Fibroblast of skin of left biceps (primary cell): ENCODE results near the gene ST3GAL5.

Source experiments
- DNase-seq, 2 experiments: peaks; one replicate each; pipeline ENCODE4 v3.0.0-alpha.2; 2013; ENCODE audit warnings: low read depth in 2 of 2

ST3GAL5 gene

DNA sequence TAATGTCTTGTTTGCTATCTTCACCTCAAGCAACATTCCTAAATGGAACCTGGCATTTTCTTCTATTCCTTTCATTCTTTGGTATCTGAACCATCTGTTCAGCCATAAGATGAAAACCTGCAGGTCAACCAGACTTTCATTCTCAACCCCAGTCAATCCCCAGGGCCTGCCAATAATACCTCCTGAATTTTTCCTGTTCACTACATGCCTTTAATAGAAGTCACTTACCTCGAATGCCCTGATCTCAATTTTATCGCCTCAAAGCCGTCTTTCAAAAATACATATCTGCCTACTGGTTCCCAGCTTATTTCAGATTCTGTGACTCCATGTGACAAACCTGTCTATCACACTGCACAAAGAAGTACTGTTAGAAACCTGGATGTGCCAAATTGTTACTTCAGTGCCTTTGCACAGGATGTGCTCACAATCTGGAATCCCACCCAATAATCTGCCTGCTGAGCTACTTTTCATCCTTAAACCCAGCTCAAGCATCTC lies 22.6 kb downstream of the ST3GAL5 start:
- no peak for DNase-seq

DNA sequence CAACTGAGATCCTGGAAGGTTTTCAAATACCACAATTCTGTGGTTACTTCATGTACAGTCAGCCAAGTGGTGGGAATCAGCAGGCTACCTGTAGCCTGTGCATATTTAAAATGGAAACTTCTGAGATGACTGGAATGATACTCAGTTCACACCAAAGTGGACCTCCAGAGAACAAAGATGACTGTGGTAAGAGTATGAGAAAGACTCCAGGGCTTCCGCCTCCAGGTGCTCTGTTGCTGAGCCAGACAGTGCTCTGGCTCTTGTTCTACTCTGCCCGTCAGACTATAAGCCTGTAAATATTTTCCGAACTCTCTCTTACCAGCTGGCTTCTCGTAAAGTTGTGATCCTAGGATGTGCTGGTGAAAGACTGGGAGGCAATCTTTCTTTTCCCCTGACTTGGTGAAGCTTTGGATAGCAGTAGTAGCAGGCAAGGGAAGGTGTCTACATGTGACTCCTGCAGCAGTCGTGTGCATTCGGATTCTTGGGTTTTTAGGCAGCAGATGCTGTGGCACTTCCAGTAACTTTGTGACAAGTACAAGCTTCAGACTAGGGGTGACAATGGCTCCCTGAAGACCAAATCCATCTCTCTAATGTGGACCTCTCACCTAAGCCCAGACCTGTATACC lies 23.1 kb downstream of the ST3GAL5 start:
- no peak for DNase-seq

DNA sequence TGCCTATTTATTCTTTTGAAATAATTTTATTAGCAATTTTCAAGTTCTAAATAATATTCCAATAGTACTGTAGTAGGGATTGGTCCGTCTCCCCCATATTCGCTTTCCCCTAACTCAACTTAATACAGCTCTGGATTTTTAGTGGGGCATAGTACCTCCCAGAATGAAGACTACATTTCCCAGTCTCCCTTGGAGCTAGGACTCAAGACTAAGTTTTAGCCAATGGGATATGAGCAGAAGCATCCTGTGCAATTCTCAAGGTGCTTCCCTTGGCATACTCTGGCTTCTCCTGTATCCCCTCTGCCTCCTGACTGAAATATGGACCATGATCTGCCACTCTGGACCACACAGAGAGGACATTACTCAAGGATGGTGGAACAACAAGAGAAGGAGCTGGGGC lies 24.1 kb downstream of the ST3GAL5 start:
- DNase-seq, result no peak

DNA sequence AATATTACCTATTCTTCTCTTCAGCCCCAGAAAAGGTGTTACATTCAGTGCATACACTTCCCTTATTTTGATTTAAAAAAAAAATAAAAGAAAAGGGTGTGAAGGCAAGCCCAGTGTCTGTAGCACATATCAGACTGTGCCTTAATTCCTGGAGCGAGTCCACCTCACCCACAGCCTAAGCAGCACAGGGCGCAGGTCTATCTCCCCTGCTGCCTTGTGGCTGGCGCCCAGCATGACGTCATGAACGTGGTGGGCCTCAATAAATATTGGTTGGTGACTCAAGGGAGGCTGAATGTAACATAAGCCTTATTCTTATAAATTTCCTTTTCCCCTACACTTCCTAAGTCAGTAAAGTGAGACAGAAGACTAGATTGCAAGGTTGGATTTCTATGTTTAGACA lies 26.4 kb downstream of the ST3GAL5 start:
- no peak for DNase-seq

DNA sequence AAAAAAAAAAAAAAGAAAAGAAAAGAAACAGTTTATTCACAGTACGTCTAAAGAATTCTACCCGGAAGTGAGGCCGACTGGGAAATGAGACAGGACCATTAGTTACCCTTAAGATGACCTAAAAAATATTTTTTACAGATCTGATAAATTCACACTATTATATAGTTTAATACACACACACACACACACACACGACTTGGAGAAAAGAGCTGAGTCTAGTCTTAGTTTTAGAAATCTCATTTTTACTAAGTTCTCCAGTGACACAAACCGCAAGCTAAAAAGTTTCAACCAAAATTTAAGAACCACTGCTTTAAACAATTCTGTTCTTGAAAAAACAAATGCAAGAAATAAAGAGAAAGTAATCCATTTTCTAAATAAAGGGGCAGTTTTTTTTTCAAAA lies 27.1 kb downstream of the ST3GAL5 start:
- no peak for DNase-seq

DNA sequence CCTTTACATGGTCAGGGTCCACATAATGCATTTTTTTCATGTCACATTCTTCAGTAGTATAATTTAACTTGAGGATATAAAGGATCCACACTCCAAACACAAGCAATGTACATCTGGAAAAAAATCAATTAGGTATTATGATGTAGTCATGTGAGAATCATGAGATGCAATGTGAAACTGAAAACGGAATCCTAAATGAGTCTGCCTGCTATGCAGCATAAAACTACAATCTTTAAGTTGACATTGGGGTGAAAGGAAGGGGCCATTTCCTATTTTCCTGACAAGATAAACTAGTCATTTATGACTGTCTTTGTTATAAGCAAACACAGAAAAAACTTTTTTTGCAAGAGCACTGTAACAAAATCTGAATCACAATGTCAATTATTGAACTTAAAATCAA lies 27.6 kb downstream of the ST3GAL5 start:
- no peak for DNase-seq

DNA sequence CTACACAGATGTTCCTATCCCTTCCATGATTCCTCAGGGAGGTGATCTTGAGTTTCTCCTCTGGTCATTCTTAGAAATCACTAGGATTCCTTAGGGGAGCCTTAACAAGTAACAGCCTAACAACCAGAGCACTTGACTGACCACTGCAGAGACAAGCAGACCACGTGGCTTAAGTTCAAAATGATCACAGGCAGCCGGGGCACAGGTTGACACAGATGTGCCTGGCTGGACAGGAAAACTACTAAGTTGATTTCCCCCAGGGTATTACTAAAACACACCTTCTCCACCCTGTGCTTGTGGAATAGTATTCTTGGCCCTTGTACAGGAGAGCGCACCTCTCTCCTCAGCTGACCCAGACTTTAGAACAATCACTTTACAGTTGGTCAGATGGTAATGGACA lies 29.9 kb downstream of the ST3GAL5 start:
- no peak for DNase-seq

DNA sequence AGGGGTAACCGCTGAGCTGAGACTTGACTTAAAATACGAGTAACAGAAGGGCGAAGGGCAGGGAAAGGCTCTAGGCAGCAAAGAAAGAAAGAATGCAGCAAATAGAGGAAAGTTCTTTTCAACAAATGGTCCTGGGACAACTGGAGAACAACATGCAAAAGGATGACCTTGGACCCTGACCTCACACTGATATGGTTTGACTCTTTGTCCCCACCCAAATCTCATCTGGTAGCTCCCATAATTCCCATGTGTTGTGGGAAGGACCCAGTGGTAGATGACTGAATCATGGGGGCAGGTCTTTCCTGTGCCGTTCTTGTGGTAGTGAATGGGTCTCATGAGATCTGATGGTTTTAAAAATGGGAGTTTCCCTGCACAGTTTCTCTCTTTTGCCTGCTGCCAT lies 33.9 kb downstream of the ST3GAL5 start:
- DNase-seq, result no peak

DNA sequence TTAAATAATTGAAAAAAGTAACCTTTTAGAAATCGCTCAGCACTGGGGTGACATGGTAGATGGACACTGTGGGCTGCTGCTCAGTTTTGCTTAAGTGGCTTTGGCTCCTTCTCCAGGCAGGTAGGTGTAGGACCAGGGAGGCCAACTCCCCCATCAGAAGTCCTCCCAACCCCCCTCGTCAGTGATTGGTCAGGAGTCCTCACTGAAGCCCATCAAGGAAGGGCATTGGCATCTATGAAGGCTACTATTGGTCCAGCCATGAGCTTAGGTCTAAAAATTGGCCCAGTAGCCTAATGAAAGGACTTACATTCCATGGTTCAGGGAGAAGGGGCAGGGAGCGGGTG lies 34.7 kb downstream of the ST3GAL5 start:
- no peak for DNase-seq

DNA sequence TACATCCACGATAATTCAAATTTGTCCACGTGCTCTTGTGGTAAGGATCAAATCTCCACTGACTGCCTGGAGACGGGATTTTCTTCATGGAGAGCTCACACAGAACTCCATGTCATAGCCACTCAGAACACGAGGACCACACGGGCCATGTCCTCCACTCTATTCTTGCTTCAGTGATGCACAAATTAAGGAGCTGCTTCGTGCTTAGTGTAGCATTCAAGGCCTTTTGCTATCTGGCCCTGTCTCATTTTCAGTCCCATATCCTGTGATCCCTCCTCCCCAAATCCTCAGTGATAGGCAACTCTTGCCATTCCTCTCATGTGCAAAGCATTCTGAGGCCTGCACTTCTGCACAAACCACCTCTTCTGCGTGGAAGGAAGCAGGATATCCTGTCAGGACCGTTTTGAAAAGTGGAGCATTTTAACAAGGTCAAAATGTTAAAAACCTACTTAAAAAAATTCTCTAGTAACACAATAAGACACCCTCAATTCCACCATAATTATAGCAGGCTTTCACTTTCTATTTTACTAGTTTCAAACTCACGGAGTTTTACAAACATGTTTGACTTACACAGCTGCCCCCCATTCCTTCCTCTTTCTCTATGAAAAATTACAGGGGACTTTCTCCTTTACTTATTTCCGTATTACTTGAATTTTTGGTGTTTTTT lies 35.2 kb downstream of the ST3GAL5 start:
- no peak for DNase-seq

DNA sequence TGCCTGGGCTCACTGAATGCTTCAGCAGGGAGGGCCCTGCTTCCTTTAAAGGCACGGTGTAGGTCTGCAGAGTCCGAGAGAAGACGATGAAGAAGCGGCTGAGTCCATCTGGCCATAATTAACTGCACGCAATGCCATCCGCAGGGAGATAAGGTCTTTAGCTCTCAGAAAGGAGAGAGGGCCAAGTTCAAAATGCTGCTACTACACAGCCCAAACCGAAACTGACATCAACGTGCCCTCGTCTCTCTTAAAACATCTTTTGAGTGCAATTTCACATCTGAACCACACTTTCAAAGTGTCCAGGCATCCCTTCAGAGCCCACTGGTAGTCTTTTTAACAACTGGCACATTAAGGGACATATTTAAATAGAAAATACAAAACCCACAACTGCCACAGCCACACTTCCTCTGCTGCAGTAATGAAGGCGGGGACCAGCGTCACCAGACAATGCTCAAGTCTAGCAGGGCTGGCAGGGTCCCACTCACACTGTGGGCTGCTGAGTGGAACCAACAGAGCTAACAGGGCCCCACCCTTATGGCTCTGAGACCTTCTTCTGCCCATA lies 35.8 kb downstream of the ST3GAL5 start:
- DNase-seq, result no peak

DNA sequence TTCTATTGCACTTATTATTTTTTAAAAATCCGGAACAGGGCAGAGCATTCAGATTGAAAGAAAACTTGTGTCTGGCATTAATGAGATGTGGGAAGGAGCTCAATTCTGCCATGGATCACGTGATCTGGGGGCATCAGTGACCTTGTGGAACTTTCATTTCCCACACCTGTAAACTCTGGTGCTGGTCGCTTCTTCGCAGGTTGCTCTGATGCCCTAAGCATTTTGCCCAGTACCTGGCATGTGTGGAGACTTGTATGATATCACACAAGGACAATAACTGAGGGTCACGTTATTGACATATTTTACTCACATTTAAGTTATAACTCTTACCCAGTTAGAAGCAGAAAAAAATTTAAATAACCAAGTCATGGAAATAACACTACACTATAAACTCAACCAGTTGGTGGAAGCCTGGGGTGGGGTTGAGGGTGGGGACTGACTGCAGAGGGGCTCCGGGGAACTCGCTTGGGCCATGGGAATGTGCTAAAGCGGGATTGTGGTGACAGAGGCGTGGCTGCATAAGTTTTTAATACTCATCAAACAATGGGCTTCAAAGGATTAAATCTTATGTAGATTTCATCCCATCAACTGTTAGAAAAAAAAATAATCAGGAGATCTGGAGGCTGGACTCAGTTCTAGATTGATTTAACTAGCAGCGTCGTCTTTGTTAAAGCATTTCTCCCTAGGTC lies 36.5 kb downstream of the ST3GAL5 start:
- no peak for DNase-seq

DNA sequence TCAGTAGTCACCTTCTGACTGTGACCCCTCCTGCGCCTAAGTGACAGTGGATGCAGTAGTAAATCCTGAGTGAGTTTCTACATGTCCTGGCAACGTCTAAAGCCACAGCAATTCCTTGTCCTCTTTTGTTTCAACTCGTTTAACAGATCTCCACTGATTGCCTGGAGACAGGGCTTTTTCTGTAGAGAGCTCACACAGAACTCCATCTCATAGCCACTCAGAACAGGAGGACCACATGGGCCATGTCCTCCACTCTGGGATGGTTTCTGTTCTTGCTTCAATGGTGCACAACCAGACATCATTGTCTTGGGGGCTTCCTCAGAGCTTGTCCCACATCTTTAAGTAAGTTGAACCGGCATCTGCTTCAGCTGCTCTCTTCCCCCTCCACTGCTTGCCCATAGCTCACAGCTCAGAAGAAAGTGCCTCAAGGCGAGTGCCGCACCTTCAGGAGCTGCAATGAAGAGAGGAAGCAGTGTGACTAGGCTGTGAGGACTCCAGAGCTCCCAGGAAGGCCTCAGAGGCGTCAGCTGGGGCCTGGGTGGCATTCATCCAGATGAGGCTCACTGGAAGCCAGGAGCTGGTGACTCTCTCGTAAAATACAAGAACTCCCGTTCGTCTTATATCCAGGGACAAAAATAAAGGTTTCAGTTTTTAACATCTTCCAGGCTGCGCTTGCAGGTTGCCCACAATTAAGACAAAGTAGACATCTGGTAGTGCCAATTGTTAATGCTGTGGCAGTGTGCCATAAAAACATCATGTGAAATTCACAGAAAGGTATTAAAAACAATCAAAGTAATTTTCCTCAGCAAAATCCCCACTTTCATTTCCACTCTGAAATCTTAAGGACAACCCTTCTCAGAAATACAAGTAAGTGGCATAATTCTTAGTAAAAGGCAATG lies 37.3 kb downstream of the ST3GAL5 start:
- DNase-seq, result no peak

DNA sequence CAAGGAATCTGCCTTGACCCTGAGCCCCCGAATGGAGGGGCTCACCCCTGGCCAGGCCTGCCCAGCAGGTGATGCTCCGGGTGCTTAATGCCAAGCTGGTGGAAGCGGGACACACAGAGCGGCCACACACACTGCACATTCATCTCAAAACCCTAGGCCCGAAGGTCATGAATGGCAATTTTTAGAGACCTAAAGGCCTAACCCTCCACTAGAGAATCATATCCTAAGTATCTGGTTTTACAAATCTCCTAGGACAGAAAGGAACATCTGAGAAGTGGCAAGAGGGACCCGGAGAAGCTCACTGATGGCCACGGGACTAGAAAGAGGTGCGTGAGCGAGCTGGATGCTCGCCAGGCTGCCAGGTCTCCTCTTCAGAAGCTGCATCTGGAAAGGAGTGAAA lies 38.3 kb downstream of the ST3GAL5 start:
- DNase-seq, result no peak

DNA sequence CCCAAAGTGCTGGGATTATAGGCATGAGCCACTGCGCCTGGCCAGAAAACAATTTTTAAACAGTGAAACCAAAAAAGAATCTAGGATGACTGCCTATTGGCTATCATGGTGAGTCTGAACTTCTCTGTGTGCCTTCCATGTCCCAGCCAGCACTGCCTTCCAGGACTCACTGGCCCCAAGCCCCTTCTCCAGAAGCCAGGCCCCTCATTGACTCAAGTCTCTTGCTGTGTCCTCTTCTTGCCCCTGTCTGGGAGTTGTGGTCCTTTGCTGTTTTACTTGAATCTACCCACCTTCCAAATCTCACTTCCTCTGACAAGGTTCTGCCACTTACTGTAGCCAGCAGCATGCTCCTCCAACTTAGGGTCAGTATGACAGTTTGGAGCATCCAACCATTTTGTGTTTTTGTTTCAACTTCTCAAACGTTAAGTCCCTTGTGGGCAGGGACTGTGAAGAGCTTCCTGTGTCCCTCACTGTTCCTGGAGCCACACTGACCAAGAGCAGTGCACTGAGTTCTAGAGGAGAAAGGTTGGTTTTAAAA lies 41.7 kb downstream of the ST3GAL5 start:
- DNase-seq, result no peak

DNA sequence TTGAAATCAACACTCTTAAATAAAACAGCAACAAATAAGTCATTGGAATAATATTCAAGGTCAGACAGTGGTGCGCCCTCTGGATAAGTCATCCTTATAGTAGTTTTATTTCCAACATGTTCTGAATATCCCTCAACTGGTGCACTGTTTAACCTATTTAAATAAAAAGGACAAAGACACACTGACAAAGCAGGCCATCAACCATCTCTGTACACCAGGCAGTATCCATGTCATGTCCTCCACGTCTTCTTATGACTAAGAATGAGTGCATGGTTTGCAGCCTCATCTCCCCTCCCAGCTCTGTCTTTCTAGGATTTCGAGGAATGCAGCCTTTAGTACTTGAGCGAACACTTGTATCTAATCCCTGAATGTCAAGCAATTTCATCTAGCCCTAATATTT lies 42.4 kb downstream of the ST3GAL5 start:
- peak in 1 of 2 experiments; percentile 21 for DNase-seq

DNA sequence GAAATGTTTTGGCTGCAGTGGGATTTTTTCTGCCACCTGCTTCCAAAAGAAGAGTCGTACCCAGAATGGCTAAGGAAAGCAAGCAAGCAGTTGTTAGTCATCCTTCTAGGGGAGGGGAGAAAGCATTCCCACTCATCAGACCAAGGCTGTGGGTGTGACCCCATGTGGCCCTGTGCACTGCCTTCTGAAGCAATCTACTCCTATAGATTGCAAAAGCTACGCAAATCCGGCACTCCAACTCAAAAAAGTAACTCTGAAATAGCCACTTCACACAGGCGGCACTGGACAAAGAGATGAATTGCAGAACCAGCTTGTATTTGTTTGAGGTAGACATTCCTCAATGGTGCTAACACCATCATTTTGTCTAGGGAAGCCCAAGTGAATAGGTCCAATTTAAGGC lies 44.3 kb downstream of the ST3GAL5 start:
- no peak for DNase-seq

DNA sequence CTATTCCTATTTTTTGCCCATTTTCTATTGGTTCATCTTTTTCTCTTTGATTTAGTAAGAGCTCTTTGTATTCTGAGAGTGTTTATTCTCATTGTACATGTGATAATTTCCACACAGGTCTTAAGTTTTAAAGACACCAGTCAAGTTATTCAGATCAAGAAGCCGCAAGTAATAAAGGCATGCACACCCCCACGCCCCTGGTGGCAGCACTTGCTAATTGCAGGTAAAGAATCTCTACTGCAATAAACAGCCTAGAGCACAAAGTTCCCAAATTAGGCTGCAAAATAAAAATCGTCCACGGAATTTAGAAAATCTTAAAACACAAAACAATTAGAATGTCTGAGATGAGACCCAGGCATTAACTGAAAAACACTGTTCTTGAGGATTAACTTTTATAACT lies 45.2 kb downstream of the ST3GAL5 start:
- no peak for DNase-seq

DNA sequence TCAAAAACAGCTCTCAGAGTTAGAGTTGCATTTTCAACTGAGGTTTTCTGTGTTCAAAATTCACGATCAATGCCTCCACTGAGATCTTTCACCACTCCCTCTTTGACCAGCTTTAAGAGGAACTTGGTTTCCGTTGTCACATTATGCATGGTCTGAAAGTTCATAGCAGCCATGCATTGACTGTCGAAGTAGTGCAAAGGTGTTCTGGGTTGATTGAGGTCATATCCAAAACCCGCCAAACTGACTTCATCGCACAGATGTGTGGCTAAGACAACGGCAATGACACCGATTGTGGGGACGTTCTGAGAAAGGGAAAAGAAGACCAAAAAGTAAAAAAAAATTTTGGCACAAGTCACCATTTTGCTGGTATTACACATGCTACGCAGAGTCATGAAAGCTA lies 48.7 kb downstream of the ST3GAL5 start:
- no peak for DNase-seq

DNA sequence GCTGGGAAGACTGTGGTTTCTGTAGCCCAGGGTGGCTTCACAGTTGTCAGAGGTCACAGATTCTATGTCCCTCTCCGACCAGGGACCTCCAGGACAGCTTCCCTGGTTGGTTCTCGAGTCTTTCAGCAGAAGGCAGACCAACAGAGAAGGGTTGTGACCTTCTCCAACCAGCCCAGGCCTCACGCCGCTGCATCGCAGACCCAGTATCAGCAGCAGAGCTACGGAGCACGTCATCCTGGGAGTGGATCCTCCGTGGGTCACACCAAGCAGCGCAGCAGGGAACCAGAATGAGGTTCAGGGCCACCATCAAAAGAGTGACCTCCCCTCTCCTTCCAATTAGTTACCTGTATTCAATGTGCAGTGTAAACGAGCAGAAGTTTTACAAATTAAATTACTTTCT lies 49.3 kb downstream of the ST3GAL5 start:
- no peak for DNase-seq

DNA sequence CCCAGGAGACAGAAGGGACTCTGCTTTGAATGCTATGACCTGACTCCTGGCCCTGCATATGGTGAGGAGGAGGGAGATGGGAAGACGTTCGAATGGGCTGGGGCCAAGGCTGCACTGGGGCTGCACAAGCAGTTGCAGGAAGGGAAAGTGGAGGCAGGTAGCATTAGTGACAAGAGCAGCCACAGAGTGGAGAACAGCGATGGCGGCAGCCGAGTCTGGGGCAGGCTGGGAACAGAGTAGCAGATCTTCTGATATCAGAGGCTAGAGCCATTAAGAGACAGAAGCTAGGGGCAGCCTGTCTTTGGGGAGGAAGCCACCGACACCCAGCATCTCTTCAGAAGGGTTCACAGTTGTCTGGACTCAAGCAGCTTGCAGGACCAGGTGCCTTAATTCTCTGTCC lies 50.1 kb downstream of the ST3GAL5 start:
- no peak for DNase-seq

DNA sequence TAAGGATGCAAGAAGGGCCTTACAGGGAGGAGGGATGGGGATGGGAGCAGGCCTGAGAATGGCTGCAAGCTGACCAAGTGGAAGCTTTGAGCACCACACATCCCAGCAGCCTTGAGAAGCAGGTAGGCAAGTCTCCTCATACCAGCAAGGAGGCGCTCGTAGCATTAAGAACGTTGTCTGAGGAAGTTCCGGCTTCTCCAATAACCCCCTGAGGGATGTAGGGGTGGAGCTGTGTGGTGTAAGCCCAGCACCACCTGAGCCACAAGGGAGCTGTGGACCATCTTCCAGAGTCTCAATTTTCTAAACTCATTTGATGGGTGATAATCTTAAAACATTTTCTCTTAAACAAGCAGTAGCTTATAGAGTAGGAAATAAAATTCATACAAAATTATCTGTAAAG lies 50.6 kb downstream of the ST3GAL5 start:
- DNase-seq, result no peak
